Parathyroid adenoma (tissue), 2 donors: ENCODE measurements around the gene LAMA2.

ENCODE experiments used
- H2AFZ ChIP-seq: fragments of 300-600 bp; sonication (generic); one replicate; pipeline ENCODE4 v1.7.0; 2017; ENCODE audit warnings: antibody characterized with exemption, mild to moderate bottlenecking
- H3K27ac ChIP-seq: fragments of 300-600 bp; sonication (generic); one replicate; pipeline ENCODE4 v1.7.0; 2017
- H3K27me3 ChIP-seq: fragments of 300-600 bp; sonication (generic); one replicate; pipeline ENCODE4 v1.7.0; 2017; ENCODE audit warnings: low read length; ENCODE audit not compliant: control insufficient read depth, insufficient read depth
- H3K36me3 ChIP-seq: fragments of 300-600 bp; sonication (generic); one replicate; pipeline ENCODE4 v1.7.0; 2017; ENCODE audit warnings: low read length; ENCODE audit not compliant: control insufficient read depth, insufficient read depth
- H3K4me1 ChIP-seq: fragments of 300-600 bp; sonication (generic); one replicate; pipeline ENCODE4 v1.7.0; 2017; ENCODE audit warnings: control low read depth
- H3K4me2 ChIP-seq: fragments of 300-600 bp; sonication (generic); one replicate; pipeline ENCODE4 v1.7.0; 2017; ENCODE audit warnings: low read length
- H3K4me3 ChIP-seq: fragments of 300-600 bp; sonication (generic); one replicate; pipeline ENCODE4 v1.7.0; 2017; ENCODE audit warnings: low read depth, low read length
- H3K79me2 ChIP-seq: fragments of 300-600 bp; sonication (generic); one replicate; pipeline ENCODE4 v1.7.0; 2017; ENCODE audit warnings: control low read depth
- H3K9ac ChIP-seq: fragments of 300-600 bp; sonication (generic); one replicate; pipeline ENCODE4 v1.7.0; 2017; ENCODE audit warnings: mild to moderate bottlenecking
- H3K9me3 ChIP-seq: fragments of 300-600 bp; sonication (generic); one replicate; pipeline ENCODE4 v1.7.0; 2017; ENCODE audit warnings: low read length; ENCODE audit not compliant: control insufficient read depth
- CTCF ChIP-seq: fragments of 300-600 bp; sonication (generic); IDR thresholded peaks from one replicate; pipeline ENCODE4 v1.7.0; 2017; ENCODE audit warnings: antibody characterized with exemption, mild to moderate bottlenecking
- donor health status: primary hyperparathyroidism.

LAMA2 gene

DNA sequence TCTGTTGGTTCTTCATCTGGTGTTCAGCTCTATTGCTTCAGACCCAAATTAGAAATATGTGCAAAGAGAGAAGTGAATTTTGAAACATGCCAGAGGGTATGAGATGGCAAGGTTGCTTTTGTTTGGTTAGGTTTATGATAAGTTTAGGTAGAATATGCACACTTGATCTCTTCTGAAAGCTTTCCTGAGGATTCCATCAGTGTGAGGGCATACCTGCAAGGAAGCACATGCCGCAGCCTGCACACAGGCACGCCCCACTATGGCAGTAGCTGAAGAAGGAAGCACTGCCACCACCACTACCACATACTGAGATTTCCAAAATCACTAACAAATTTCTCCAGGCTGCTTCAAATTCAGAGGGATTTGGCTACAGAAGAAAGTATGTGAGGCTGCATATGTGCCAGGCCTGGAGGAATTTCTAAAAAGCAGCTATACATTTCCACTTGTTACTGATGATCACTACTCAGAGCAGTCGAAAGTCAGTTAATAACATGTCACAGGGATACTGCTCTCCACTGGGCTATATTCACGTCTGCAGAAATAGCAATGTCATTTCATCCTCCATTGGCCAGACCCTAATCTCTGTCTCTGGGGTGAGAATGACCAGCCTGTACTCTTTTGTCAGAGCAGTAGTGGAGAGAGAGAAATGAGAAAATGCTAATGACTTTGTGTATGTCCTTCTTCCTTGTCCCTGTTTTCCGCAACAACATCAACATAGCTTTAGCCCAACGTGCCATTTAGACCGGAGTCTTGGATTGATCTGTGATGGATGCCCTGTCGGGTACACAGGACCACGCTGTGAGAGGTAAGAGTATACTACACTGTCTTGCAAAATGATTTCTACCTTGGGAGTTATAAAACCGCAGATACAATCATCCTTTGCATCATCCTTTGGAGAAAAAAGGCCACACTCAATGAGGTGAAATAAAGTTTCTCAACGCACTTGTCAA lies 396.7 kb downstream of the LAMA2 start:
- TF ChIP-seq CTCF, result no peak
- no peak overlapping the region for H3K9ac ChIP-seq
- H2AFZ ChIP-seq, result no peak overlapping the region
- no peaks in the 10 kb centered on the region for H3K79me2 ChIP-seq
- no peak overlapping the region for H3K4me2 ChIP-seq
- no peaks in the 10 kb centered on the region for H3K9me3 ChIP-seq
- H3K27ac ChIP-seq, result no peak overlapping the region
- no peaks in the 10 kb centered on the region for H3K27me3 ChIP-seq
- no peaks in the 10 kb centered on the region for H3K4me1 ChIP-seq
- no peaks in the 10 kb centered on the region for H3K36me3 ChIP-seq
- no peak overlapping the region for H3K4me3 ChIP-seq

GRCh38 chr6:129280293-129280644 lies 397.3 kb downstream of the LAMA2 start:
- H3K4me3 ChIP-seq, result no peak overlapping the region
- no peaks in the 10 kb centered on the region for H3K9me3 ChIP-seq
- H2AFZ ChIP-seq, result no peak overlapping the region
- no peak overlapping the region for H3K27ac ChIP-seq
- no peaks in the 10 kb centered on the region for H3K27me3 ChIP-seq
- no peak for TF ChIP-seq CTCF
- H3K4me2 ChIP-seq, result no peak overlapping the region
- no peaks in the 10 kb centered on the region for H3K79me2 ChIP-seq
- no peak overlapping the region for H3K9ac ChIP-seq
- H3K36me3 ChIP-seq, result no peaks in the 10 kb centered on the region
- no peaks in the 10 kb centered on the region for H3K4me1 ChIP-seq

GRCh38 chr6:129280749-129281148 lies 397.8 kb downstream of the LAMA2 start:
- Histone ChIP-seq H3K27ac (no peak overlapping the region), H2AFZ (no peak overlapping the region), H3K9ac (no peak overlapping the region), H3K27me3 (no peaks in the 10 kb centered on the region), H3K4me3 (no peak overlapping the region), H3K36me3 (no peaks in the 10 kb centered on the region), H3K9me3 (no peaks in the 10 kb centered on the region), H3K4me1 (no peaks in the 10 kb centered on the region), H3K4me2 (no peak overlapping the region), H3K79me2 (no peaks in the 10 kb centered on the region)
- no peak for TF ChIP-seq CTCF

DNA sequence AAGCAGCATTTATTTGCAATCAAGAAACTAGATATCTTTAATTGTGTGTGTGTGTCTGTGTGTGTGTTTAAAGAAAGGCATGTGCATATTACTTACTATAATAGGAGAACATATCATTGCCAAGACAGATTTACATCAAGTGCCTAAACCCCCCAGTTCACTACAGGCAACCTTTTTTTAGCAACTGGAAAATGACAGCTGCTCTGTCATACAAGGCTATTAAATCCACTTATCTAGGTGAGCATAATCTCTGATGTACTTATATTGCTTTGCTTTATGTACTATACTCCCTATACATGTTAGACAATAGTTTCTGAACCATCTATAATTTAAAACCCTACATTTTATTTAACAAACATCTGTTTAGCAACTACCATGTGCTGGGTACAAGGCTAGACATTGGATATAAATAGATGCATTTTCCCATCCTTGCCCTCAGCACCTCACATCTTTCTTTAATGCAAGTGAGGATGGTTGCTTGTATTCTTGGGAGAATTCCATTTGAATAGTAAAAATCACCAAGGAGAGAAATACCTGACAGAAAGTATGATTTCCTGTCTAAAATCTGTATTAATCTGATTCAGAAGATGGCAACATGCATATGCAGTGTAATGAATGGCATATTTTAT lies 398.3 kb downstream of the LAMA2 start:
- no peak overlapping the region for H3K27ac ChIP-seq
- no peak overlapping the region for H3K9ac ChIP-seq

More for the DNA sequence above, 398.3 kb downstream of the LAMA2 start:
- Histone ChIP-seq H3K79me2 (no peaks in the 10 kb centered on the region), H3K4me1 (no peaks in the 10 kb centered on the region), H3K36me3 (no peaks in the 10 kb centered on the region), H3K4me3 (no peak overlapping the region), H3K27me3 (no peaks in the 10 kb centered on the region), H2AFZ (no peak overlapping the region), H3K9me3 (no peaks in the 10 kb centered on the region), H3K4me2 (no peak overlapping the region)
- no peak for TF ChIP-seq CTCF
